GM12892 (cell line): ENCODE results near the gene MZF1.

Experiments used
- DNase-seq: peaks from one replicate; pipeline ENCODE4 v3.0.0; 2011; ENCODE audit not compliant: insufficient read length
- FAIRE-seq: peaks from 2 replicates; lab custom pipeline; 2011; peaks lifted over from hg19 to GRCh38; lab: Jason Lieb, UNC
- POLR2A ChIP-seq: IDR thresholded peaks from 2 replicates; pipeline ENCODE4 v1.6.1; 2011; ENCODE audit warnings: low read depth, low read length, control low read depth
- POLR2AphosphoS5 ChIP-seq: IDR thresholded peaks from 2 replicates; pipeline ENCODE4 v1.6.1; 2011; ENCODE audit warnings: low read depth, low read length, control low read depth
- TAF1 ChIP-seq: IDR thresholded peaks from 2 replicates; pipeline ENCODE4 v1.6.1; 2011; ENCODE audit warnings: low read depth, mild to moderate bottlenecking, control low read depth, low read length, borderline replicate concordance

Gene MZF1

GRCh38 chr19:58557221-58558065, 15.7 kb downstream of the MZF1 start:
- DNase-seq, result no peak
- TF ChIP-seq POLR2A (no peak), TAF1 (no peak), POLR2AphosphoS5 (no peak)
- no peak for FAIRE-seq

GRCh38 chr19:58556622-58557220, 16.4 kb downstream of the MZF1 start:
- TF ChIP-seq POLR2A (no peak), POLR2AphosphoS5 (no peak), TAF1 (no peak)
- no peak for FAIRE-seq

GRCh38 chr19:58555920-58556621, 17.1 kb downstream of the MZF1 start:
- DNase-seq (no peak), FAIRE-seq (no peak)
- TF ChIP-seq POLR2AphosphoS5, result no peak
- TF ChIP-seq POLR2A, result no peak
- no peak for TF ChIP-seq TAF1

More at GRCh38 chr19:58556622-58557220, 16.4 kb downstream of the MZF1 start:
- no peak for DNase-seq

GRCh38 chr19:58555369-58555885, 17.7 kb downstream of the MZF1 start:
- FAIRE-seq (no peak), DNase-seq (no peak)
- no peak for TF ChIP-seq TAF1
- no peak for TF ChIP-seq POLR2AphosphoS5
- no peak for TF ChIP-seq POLR2A

GRCh38 chr19:58554494-58555368, 18.4 kb downstream of the MZF1 start, which contains the start of gene CHMP2A:
Gene CHMP2A (minus strand): TSS chr19:58555105. CDS start chr19:58554212, 893 bp downstream.
- FAIRE-seq, result peak; percentile 96
- peak; percentile 97 for DNase-seq
- peak; percentile 85 for TF ChIP-seq POLR2AphosphoS5
- no peak for TF ChIP-seq TAF1
- peak; percentile 84 for TF ChIP-seq POLR2A

GRCh38 chr19:58553799-58554493, 19.2 kb downstream of the MZF1 start:
- no peak for DNase-seq
- TF ChIP-seq POLR2A (no peak), POLR2AphosphoS5 (no peak), TAF1 (no peak)
- FAIRE-seq, result no peak

- TF ChIP-seq TAF1 (no peak), POLR2A (no peak), POLR2AphosphoS5 (no peak)
- DNase-seq (no peak), FAIRE-seq (no peak)
Measured at GRCh38 chr19:58552655-58553054, 20.5 kb downstream of the MZF1 start.

- DNase-seq, result no peak
- no peak for FAIRE-seq
- TF ChIP-seq TAF1, result no peak
- TF ChIP-seq POLR2AphosphoS5, result peak; percentile 86
- peak; percentile 66 for TF ChIP-seq POLR2A
Measured at GRCh38 chr19:58551577-58552471, 21.3 kb downstream of the MZF1 start.

- no peak; the same call in 1 of the 2 replicates for TF ChIP-seq POLR2A
- no peak for TF ChIP-seq POLR2AphosphoS5
- TF ChIP-seq TAF1, result no peak
- no peak for DNase-seq
- no peak for FAIRE-seq
Measured at GRCh38 chr19:58551123-58551497, 22.0 kb downstream of the MZF1 start.
